ENCODE results near the gene KIF21A.

The KIF21A gene

DNA sequence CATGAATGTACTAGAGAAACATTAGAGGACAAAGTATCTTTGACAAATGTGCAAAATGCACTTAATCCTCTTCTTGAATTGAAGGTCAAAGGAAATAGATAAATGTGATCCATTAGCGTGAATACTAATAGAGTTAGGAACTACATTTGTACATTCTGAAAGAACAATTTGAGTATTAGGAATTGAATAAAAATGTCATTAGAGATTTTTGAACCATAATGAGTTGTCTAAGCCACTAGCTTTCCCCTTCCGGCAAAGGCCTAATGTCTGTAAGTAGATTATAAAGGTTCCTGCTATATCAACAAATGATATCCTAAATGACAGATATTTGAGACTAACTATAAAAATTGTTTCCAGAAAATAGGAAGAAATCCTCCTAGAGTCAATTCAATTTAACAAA, 59.8 kb downstream of the KIF21A start:
- no peak for DNase-seq

DNA sequence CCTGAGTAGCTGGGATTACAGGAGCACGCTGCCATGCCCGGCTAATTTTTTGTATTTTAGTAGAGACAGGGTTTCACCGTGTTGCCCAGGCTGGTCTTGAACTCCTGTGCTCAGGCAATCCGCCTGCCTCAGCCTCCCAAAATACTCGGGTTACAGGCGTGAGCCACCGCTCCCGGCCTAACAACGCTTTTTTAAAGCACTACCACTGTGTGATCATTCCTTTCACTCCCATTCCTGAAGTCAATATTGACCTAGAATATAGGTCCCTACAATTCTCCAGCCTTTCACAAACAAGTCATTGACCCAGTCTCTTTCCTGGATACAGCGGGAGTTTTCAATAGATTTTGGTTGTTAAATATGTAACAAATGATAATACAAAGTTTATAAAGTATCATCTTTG, 62.8 kb downstream of the KIF21A start:
- DNase-seq: no peak

GRCh38 chr12:39378341-39378740, 64.6 kb downstream of the KIF21A start:
- DNase-seq: no peak

DNA sequence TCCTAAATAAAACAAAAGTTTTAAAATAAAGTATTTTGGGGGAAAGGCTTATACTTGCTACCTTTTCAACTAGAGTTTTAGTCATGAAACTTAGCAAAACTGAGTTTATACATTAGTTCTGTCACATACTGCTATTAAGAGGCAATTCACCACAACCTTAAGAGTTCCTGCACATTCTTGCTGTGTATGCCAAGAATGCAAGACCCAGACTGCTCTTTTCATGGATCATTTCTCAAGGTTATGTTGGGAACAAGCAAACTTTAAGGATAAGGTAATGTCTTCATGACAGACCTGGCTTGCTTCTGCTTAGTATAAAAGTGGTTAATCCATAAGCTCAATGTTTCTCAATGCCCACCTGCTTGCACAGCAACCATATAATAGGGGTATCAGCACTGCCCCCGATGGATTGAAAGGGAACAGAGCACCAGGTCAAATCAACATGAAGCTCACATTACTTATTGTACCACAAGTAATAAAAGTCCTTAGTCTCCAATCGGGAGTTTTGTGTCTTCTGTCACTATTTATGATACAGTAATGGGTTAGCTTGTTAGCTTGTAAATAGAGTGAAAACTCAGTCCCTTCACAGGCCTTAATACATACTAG, 67.6 kb downstream of the KIF21A start:
- no peak for DNase-seq

DNA sequence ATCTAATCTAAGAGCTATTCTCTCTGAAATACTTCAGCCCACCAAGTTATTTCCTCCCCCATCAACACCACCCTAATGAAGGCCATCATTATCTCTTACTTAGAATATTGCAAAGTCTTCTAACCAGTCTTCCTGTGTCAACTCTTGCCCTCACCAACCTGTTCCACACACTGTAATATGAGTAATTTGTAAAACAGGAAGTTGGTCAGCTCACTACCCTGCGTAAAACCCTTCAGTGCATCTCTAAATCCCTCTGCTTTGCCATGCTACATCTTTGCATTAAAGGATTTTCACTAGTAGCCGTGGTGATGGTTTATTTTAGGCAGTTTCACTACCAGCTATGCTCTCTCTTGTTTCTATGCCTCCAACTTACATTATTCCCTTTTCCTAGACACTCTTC, 70.0 kb downstream of the KIF21A start:
- no peak for DNase-seq

- no peak for DNase-seq
These were observed 70.6 kb downstream of the KIF21A start for GRCh38 chr12:39372204-39372925.

DNA sequence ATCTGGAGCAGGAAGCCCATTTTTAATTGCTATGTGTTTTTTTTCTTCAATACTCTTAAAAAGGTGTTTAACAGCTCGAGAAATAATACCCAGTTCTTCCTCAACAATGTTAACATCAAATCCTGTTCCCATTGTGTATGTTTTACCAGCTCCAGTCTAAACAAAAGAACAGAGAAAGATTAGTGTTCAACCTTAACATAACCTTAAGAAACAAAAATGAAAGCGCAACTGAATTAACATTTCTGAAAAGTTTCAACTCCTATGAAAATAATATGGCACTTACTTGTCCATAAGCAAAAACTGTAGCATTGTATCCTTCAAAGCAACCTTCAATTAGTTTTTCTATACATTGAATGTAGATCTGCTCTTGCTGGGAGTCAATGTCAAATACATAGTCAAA, 73.2 kb downstream of the KIF21A start:
- DNase-seq: no peak

GRCh38 chr12:39368891-39369290, 74.0 kb downstream of the KIF21A start:
- no peak for DNase-seq

DNA sequence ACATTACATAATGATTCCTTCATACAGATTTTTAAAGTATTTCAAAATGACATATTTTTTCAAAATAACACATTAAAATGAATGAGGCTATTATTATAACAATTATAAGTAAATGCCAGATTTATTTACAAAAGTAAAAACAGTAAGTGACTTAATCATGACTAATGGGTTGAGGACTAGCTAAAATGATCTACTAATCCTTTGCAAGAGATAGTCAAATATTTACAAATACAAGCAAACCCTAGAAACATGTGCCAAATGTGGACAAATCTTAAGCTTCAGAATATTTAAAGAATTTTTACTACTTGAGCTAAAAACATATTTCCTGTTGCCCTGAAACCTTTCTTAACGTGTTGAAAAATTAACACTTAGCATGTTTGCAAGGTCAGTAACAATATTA, 74.8 kb downstream of the KIF21A start:
- no peak for DNase-seq

DNA sequence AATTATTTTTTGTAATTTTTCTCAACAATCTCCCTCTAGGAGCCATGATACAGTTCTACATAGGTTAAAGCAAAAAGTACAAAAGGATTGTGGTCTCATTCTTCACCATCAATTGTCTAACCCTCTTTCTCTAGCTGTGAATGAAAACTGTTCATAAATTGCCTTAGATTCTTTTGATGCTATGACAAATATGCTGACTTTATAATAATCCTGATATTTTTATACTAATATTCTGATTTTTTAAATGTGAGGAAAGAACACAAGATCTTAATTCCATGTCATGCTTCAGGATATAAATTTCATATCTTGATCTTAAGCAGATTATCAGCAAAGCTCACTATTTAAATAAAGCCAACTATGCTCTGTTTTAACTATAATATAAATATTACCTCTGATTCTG, 75.4 kb downstream of the KIF21A start:
- DNase-seq: no peak

GRCh38 chr12:39365364-39366001, 77.4 kb downstream of the KIF21A start:
- no peak for DNase-seq

DNA sequence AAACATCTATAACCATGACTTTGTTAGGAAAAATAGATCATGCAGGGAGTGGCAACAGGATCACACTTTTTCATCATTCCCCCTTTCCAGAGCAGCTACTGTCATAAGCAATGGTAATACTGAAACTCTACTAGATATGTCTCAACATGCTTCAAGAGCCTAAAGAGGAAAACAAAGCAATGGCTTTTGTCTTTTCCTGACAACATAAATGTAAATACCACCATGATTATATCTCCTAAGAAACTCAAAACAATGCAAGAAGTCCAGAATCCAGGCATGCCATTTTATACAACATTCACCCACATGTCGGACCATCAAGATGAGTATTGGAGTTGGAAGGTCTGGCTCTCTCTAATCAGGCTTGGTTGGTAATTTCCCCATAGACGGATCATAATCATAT, 78.7 kb downstream of the KIF21A start:
- DNase-seq: no peak

DNA sequence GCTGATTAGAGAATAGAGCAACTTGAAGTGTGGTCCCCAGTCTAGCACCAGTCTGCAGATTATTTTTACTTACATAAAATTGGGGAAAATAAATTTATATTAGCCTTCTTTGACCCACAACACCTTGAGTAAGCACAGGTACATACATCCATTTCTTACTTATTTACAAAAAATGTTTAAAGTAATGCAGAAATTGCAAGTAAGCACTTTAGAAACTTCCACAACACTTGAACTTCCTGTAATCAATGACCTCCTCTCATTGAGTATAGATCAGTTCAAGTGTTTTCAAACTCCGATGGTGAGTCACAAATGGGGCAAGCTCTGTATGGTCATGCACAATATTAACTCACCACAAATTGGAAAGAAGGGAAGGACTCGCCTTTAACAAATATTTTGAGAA, 83.3 kb downstream of the KIF21A start:
- DNase-seq: no peak

GRCh38 chr12:39357041-39357440, 85.9 kb downstream of the KIF21A start:
- no peak for DNase-seq

DNA sequence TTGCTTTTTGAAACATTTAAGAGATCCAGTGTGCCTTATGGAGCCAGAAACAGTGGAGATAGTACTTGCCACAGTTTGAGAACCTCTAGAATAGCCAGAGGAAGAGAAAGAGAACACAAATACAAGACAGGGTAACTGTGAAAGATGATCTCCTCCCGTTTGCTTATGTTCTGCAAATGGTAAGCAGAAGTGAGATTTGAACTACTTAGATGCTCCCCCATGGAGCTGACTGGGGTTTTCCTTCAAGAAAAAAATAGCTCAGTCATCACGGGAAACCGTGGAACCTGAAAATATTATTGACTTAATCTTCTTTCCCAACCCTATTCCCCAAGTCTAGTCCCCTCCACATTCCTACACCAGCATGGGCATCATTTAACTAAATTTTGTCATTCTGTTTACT, 87.1 kb downstream of the KIF21A start:
- no peak for DNase-seq

DNA sequence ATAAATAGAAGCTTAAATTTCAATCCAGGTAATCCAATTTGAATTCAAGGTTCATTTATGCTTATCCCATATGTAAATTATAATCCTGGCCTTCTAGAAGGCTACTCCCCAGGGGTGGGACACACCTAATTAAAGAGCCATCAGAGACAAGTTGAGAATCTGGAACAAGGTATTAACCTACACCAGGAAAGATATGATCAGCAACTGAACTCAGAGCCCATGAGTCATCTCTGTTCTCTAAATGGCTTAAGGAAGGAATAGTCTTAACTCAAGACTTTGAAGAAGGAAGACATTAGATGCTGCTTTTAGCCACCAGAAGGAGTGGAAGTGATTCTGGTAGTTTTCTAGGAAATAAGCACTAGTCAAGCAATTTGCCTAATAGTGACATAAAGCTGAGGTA, 88.0 kb downstream of the KIF21A start:
- no peak for DNase-seq

DNA sequence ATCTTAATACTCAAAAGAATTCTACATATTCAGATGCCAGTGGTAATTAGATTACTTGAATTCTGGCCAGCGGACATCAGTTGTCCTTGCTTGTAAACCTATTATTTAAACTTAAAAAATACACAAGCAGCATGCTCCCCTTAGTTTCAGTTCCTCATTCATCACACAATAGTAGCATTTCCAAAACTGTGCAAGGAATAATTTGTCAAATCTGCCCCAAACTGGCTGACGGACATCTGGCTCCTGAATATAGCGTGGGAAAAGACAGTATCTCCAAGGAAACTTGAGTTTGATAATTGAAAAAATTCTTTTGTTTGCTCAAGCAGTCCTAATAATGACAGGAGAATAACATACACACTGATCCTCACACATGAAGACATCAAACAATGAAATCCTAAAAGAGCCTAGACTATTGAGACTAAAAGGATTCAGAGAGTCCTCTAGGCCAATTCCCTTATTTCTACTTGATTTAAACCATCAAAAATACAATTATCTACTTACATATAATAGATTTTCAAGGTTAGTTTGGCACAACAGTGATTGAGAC, 90.4 kb downstream of the KIF21A start:
- DNase-seq: no peak

- DNase-seq: no peak
These were observed 91.8 kb downstream of the KIF21A start for GRCh38 chr12:39351153-39351552.

- no peak for DNase-seq
These were observed 93.8 kb downstream of the KIF21A start for GRCh38 chr12:39348941-39349626.

- DNase-seq: no peak
These were observed 94.4 kb downstream of the KIF21A start for GRCh38 chr12:39348523-39348922.

DNA sequence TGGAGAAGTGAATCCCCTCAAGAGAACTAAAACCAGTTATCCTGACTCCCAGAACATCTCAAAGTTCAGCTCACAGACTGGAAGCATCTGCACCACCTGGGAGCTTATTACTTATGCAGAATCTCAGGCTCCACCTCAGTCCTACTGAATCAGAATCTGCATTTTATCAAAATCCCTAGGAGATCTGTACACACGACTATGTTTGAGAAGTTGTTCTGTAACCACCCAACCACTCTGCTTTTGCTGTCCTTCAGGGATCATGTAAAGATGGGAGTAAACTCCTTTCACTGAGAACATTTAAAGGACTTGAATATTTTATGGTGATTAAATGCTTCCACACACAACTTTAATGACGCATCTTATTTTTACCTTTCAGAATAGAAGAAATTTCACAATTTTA, 98.0 kb downstream of the KIF21A start:
- DNase-seq: no peak

DNA sequence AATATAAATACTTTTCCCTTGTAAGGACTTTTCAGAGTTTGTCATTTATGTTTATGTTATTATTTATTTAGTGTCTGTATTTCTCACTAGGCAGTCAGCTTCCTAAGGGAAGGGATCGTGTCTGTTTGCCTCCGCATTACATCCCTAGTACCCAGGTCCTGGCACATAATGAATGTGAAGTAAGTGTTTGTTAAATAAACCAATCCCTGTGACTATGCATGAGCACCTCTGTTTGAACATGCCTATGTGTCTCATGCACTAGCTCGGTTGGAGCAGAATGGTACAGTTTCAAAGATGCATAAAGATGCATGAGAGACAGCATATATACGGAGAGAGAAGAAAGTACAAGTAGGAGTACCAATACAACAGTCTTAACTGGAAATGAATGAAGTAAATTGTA, 99.3 kb downstream of the KIF21A start:
- DNase-seq: no peak

DNA sequence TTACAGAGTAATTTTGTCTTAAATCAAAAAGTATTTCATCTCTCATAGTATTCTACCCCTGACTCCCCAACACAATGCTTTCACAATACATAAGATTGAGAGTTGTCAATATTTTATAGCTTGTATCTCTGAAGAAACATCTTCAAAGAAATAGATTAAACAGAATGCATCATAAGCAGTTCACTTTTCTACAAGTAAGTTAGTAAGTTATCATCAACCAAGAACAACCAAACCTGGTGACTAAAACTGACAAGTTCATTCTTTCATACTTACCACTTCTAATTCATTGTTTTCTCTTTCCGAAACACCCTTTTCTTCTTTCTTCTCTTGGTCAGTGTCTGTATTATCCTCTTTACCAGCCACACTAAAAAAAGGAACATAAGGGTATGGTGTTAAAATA, 101.2 kb downstream of the KIF21A start:
- DNase-seq: no peak

DNA sequence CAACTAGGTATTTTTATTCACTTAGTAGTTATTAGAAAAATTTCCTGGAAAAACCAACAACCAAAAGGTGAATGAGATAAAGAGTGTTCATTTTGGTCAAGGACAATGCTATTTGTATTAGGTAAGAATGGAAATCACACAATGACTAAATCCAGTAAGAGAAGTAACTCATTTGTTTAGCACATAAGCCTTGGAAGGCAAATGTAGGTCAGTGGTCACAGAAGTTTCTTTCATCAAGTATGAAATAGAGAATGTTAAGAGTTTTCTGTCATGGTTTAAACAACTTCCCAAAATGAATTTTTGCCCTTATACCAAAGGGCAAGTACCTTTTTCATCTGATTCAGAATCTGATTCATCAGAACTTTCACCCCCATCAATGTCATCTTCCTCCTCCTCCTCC, 101.7 kb downstream of the KIF21A start:
- DNase-seq: no peak

All from cerebellar nuclear complex (tissue), 1 donor.